HG03066 (cell line): ENCODE data around the gene HMGB1.

Source experiments
- ATAC-seq: cut with Tn5 transposase; IDR thresholded peaks from one replicate; pipeline ENCODE4 v1.9.1; 2021; ENCODE audit warnings: low read depth; ENCODE audit not compliant: unreplicated experiment

The HMGB1 gene

GRCh38 chr13:30435911-30436451, 29.8 kb downstream of the HMGB1 start:
- no peak for ATAC-seq

GRCh38 chr13:30431269-30431940, 34.3 kb downstream of the HMGB1 start:
- ATAC-seq = no peak

- ATAC-seq = peak; percentile 76
These were observed 35.7 kb downstream of the HMGB1 start for GRCh38 chr13:30429721-30430694.

GRCh38 chr13:30429235-30429634, 36.5 kb downstream of the HMGB1 start:
- ATAC-seq = no peak

- ATAC-seq = no peak
These were observed 41.8 kb downstream of the HMGB1 start for GRCh38 chr13:30423891-30424290.

GRCh38 chr13:30422054-30422839, 43.5 kb downstream of the HMGB1 start, which contains the start of gene UBE2L5:
Gene UBE2L5, plus strand, starts transcription at chr13:30422493. Its CDS starts 5,498 bp downstream, at chr13:30427991.
- ATAC-seq = peak; percentile 79

GRCh38 chr13:30421093-30422053, 44.4 kb downstream of the HMGB1 start:
- no peak for ATAC-seq

GRCh38 chr13:30418717-30419459, 46.8 kb downstream of the HMGB1 start:
- no peak for ATAC-seq

GRCh38 chr13:30418075-30418716, 47.5 kb downstream of the HMGB1 start:
- ATAC-seq = no peak

GRCh38 chr13:30416471-30416870, 49.3 kb downstream of the HMGB1 start:
- no peak for ATAC-seq

GRCh38 chr13:30415430-30416030, 50.2 kb downstream of the HMGB1 start:
- peak; percentile 66 for ATAC-seq

- no peak for ATAC-seq
These were observed 51.9 kb downstream of the HMGB1 start for GRCh38 chr13:30413842-30414241.

- ATAC-seq = no peak
These were observed 53.4 kb downstream of the HMGB1 start for GRCh38 chr13:30412346-30412745.

GRCh38 chr13:30410705-30411125, 55.0 kb downstream of the HMGB1 start:
- no peak for ATAC-seq

- ATAC-seq = no peak
These were observed 55.6 kb downstream of the HMGB1 start for GRCh38 chr13:30409886-30410704.

GRCh38 chr13:30408319-30409101, 57.2 kb downstream of the HMGB1 start:
- ATAC-seq = peak; percentile 83
